Activated CD8-positive, alpha-beta memory T cell treated with anti-CD3 and anti-CD28 coated beads for 1 hour (primary cell): ENCODE measurements around the gene ADPRHL1.
"Not testable (repeated sequence)": the region's sequence is repeated elsewhere in the genome, so short reads cannot be mapped to it uniquely, and the experiment has no call there.

ENCODE experiments used
- DNase-seq, 2 donors: peaks; one replicate each; pipeline ENCODE4 v3.0.0-alpha.2; 2020; ENCODE audit warnings: low read depth in 1 of 2; ENCODE audit errors: extremely low read depth in 1 of 2

ADPRHL1 gene

GRCh38 chr13:113456116-113456702 lies 2.9 kb upstream of the ADPRHL1 start:
- DNase-seq: no peak

GRCh38 chr13:113455384-113455783 lies 2.1 kb upstream of the ADPRHL1 start:
- DNase-seq: no peak

- DNase-seq: no peak
Measured at GRCh38 chr13:113454936-113455335, 1.6 kb upstream of the ADPRHL1 start.

DNA sequence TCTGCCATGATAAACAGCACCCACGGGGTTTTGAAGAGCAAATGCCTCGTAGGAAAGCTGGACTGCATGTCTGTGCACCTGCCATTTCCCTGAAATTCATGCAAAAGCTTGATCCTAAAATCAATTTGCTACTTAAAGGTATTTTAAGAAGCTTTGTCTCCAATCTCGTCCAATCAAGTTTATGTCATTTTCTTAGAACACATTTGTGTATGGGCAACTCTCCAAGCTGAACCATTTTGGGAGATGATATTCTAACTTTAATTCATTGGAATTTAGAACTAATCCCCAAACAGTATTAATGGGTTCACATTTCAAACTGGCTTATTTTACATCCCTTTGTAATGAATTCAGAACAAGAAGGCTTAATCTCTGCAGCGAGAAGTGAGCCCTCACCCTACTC lies 822 bp downstream of the ADPRHL1 start:
- DNase-seq: no peak

- no peak for DNase-seq
Measured at GRCh38 chr13:113451951-113452421, 1.3 kb downstream of the ADPRHL1 start.

GRCh38 chr13:113450861-113451620 lies 2.2 kb downstream of the ADPRHL1 start:
- not testable (repeated sequence) for DNase-seq

- not testable (repeated sequence) for DNase-seq
Measured at GRCh38 chr13:113450348-113450744, 2.9 kb downstream of the ADPRHL1 start.

DNA sequence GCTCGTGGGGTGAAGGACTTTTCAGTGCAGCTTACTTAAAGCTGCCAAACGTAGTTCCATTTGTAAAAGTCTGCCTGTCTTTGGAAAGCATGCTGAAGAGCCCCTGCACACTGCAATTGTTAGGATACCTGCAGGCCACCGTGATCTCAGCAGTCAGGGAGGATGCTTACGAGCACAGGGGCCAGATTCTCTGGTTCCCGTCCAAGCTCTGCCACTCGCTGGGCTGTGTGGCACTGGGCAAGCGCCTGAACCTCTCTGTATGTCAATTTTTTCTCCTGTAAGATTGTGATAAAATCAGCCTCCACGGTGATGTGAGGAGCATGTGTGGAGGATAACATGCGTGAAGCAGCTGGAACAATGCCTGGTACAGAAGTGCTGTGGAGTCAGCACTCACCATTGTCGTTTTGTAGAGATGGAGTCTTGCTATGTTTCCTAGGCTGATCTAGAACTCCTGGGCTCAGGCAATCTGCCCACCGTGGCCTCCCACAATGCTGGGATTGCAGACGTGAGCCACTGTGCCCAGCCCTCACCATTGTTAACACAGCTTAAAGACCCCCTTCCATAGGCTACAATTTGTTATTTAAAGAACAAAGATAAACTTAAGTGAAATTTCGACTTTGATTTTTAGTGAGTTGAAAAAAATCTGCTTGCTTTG lies 3.5 kb downstream of the ADPRHL1 start:
- DNase-seq: no peak

DNA sequence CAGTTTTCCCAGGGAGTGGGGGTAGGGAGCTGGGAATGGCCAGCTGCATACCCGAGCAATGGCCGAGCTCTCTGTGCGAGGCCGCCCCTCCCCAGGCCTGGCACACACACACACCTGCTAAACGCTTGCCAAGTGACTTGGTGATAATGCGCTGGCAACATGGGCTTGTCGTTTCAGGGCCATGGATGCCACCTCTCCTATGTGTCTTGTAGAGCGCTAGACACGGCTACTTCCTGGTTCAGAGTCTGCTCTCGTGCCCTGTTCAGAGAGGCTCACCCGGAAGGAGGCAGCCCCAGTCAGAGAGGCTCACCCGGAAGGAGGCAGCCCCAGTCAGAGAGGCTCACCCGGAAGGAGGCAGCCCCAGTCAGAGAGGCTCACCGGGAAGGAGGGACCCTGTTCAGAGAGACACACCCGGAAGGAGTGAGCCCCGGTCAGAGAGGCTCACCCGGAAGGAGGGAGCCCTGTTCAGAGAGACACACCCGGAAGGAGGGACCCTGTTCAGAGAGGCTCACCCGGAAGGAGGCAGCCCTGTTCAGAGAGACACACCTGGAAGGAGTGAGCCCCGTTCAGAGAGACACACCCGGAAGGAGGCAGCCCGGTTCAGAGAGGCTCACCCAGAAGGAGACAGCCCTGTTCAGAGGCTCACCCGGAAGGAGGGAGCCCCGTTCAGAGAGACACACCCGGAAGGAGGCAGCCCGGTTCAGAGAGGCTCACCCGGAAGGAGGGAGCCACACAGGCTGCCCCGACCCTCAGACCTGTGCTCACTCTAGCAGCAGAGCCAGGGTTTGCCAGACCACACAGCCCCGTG lies 4.2 kb downstream of the ADPRHL1 start:
- DNase-seq: peak in 1 of 2 donors; percentile 13

DNA sequence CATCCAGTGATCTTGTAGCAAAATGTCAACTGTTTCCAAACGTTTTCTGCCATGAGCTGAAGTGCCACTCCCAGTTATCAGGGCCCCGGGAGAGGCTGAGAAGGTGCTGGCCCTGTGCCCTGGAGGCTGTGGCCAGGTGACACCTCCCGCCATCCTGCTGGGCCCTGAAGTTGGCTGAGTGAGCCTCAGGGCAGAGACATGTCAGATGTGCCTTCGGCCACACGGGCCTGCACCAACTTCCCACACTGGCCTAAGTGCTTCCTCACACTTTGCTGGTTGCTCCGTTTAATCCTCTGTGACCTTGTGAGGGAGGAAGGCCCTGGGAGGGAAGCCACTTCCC lies 4.8 kb downstream of the ADPRHL1 start:
- DNase-seq: no peak

- no peak for DNase-seq
Measured at GRCh38 chr13:113447596-113447995, 5.7 kb downstream of the ADPRHL1 start.

DNA sequence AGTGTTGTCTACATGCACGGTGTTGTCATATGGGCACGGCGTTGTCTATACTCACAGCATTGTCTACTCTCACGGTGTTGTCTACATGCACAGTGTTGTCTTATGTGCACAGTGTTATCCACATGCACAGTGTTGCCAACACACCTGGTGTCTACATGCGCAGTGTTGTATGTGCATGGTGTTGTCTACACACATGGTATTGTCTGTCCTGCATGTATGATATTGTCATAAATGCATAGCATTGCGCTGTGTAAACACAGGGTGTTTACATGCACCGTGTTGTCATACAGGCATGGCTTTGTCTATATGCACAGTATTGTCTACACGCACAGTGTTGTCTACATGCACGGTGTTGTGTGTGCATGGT lies 6.8 kb downstream of the ADPRHL1 start:
- DNase-seq: no peak

GRCh38 chr13:113445791-113446487 lies 7.3 kb downstream of the ADPRHL1 start:
- no peak for DNase-seq

DNA sequence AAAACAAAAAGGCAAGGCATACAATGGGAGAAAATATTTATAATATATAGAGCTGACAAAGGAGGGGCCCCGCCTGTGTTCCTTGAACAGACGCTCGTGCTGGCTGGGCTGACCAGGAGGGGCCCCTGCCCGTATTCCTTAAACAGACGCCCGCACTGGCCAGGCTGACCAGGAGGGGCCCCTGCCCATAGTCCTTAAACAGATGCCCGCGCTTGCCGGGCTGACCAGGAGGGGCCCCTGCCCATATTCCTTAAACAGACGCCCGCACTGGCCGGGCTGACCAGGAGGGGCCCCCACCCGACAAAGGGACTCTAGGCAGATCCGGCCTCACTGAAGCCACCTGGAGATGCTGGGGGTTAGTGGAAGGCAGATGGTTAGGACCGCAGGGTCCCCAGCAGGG lies 9.3 kb downstream of the ADPRHL1 start:
- DNase-seq: no peak

DNA sequence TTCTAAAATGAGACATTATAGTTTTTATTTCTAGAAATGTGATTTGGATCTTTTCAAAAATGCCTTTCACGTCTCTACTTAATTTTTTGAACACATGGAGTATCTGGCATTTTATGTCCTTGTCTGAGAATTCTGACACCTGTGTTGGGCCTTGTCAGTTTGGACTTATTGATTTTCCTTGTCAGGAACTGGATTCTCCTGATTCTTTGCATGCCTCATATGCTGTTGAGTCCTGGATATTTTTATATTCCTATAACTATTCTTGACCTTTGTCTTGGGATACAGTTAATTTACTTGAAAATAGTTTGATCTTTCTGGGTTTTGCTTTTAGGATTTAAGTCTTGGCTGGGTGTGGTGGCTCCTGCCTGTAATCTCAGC lies 10.3 kb downstream of the ADPRHL1 start:
- no peak for DNase-seq

DNA sequence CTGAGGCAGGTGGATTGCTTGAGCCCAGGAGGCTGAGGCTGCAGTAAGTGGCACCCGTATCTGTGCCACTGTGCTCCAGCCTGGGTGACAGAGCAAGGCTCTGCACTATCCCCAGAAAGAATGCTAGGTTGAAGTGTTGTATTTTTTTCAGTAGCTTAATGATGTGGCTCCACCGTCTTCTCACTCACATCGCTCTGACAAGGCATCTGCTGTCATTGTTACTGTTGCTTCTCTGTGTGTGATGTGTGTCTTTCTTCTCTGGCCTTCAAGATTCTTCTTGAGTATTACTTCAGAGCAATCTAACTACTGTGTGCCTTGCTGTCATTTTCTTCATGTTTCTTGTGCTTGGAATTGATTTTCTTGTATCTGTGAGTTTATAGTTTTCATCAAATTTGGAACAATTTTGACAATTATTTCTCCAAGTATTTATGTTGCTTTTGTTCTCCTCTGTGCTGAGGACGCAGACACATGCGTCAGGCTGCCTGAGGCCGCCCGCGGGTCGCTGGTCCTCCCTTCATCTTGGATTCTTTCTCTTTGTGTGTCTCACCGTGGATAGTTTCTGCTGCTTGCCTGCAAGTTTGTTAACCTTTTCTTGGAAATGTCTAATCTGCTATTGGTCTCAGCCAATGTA lies 10.8 kb downstream of the ADPRHL1 start:
- no peak for DNase-seq

GRCh38 chr13:113441661-113442060 lies 11.6 kb downstream of the ADPRHL1 start:
- no peak for DNase-seq

DNA sequence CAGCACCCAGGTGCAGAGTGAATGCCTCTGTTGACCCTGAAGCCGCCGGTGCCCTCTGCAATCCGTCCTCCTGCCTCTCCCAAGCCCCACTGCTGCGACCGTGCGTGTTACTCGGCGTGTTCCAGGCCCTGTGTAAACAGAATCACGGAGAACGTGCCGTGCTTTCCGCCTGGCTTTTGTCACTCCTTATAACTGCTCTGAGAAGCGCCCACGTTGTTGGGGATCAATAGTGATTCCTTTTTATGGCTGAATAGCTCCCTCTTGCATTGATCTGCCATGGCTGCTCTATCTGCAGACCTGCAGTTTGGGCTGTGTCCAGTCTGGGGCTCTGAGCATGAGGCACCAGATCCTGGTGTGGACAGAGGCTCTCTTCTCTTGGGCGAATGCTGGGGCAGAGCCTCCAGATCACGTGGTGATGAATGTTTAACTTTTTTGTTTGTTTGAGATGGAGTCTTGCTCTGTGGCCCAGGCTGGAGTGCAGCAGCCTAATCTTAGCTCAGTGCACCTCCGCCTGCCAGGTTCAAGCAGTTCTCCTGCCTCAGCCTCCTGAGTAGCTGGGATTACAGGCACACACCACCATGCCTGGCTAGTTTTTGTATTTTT lies 15.8 kb downstream of the ADPRHL1 start:
- DNase-seq: no peak

GRCh38 chr13:113436866-113437265 lies 16.4 kb downstream of the ADPRHL1 start:
- DNase-seq: not testable (repeated sequence)

- DNase-seq: not testable (repeated sequence)
Measured at GRCh38 chr13:113435907-113436306, 17.4 kb downstream of the ADPRHL1 start.
